IMR-90 (cell line): ENCODE results near the gene ANK2. TPM values are rescaled to one million over a fixed set of nuclear protein-coding genes. Genes with fewer than 3 reads are reported as not detected.

Experiments used
- ATAC-seq: fragments of 200-7000 bp; cut with Tn5 transposase; 2 replicates; pipeline ENCODE4 v1.9.1; 2020; ENCODE audit warnings: low read depth, mild to moderate bottlenecking, moderate library complexity
- BruUV-seq: library from RNA; stranded (reverse); fragments of 400-500 nt; replicated peaks from 2 replicates; lab custom pipeline; 2021; lab: Mats Ljungman, UMichigan
- CTCF ChIA-PET: fragments of 300-600 bp; formaldehyde crosslinking; extraction: SDS; loops from one replicate; lab custom pipeline; 2021; ENCODE audit warnings: antibody characterized with exemption; lab: Yijun Ruan, JAX
- POLR2A ChIA-PET: fragments of 300-600 bp; sonication (Branson Sonifier 250); formaldehyde crosslinking; loops from one replicate; lab custom pipeline; 2022; ENCODE audit warnings: antibody characterized with exemption; ENCODE audit not compliant: unreplicated experiment; lab: Charles Lee
- DNase-seq: peaks from one replicate; pipeline ENCODE4 v3.0.0; 2013
- H2AFZ ChIP-seq: replicated peaks from 2 replicates; pipeline ENCODE3; 2013; ENCODE audit warnings: low read length, mild to moderate bottlenecking; ENCODE audit not compliant: poor library complexity
- H2AK5ac ChIP-seq: 2 replicates; pipeline ENCODE4 v1.6.1; 2013; ENCODE audit warnings: low read depth, low read length, inconsistent platforms
- H2AK9ac ChIP-seq: replicated peaks from 2 replicates; pipeline ENCODE3; 2013; ENCODE audit warnings: mild to moderate bottlenecking, low read depth, low read length, moderate library complexity; ENCODE audit not compliant: poor library complexity
- H2BK120ac ChIP-seq: 2 replicates; pipeline ENCODE4 v1.6.1; 2013; ENCODE audit warnings: low read depth, low read length, inconsistent platforms
- H2BK15ac ChIP-seq: 3 replicates; pipeline ENCODE4 v1.6.1; 2013; ENCODE audit warnings: low read depth, low read length, inconsistent platforms
- H2BK20ac ChIP-seq: 2 replicates; pipeline ENCODE4 v1.6.1; 2013; ENCODE audit warnings: low read depth, mild to moderate bottlenecking, inconsistent platforms, low read length, moderate library complexity
- H2BK5ac ChIP-seq: 2 replicates; pipeline ENCODE4 v1.6.1; 2013; ENCODE audit warnings: mild to moderate bottlenecking, low read depth, low read length, inconsistent platforms; ENCODE audit not compliant: poor library complexity, severe bottlenecking
- H3K14ac ChIP-seq: replicated peaks from 2 replicates; pipeline ENCODE4 v1.6.1; 2013; ENCODE audit warnings: low read depth, low read length, inconsistent platforms
- H3K18ac ChIP-seq: 2 replicates; pipeline ENCODE4 v1.6.1; 2013; ENCODE audit warnings: low read depth, low read length, control low read depth
- H3K23ac ChIP-seq: 2 replicates; pipeline ENCODE4 v1.6.1; 2013; ENCODE audit warnings: low read depth, low read length, inconsistent platforms
- H3K27ac ChIP-seq: 2 replicates; pipeline ENCODE4 v1.5.1; 2013; ENCODE audit warnings: mild to moderate bottlenecking, control low read depth, low read length; ENCODE audit not compliant: insufficient read depth
- H3K27me3 ChIP-seq: 2 replicates; pipeline ENCODE4 v1.6.1; 2013; ENCODE audit warnings: low read length; ENCODE audit not compliant: control insufficient read depth, insufficient read depth
- H3K36me3 ChIP-seq: 2 replicates; pipeline ENCODE4 v1.6.1; 2013; ENCODE audit warnings: low read length, mixed read lengths; ENCODE audit not compliant: control insufficient read depth, insufficient read depth
- H3K4ac ChIP-seq: 2 replicates; pipeline ENCODE4 v1.6.1; 2013; ENCODE audit warnings: low read depth, low read length, inconsistent platforms
- H3K4me1 ChIP-seq: 2 replicates; pipeline ENCODE4 v1.6.1; 2013; ENCODE audit warnings: low read length, mixed read lengths; ENCODE audit not compliant: control insufficient read depth, insufficient read depth
- H3K4me2 ChIP-seq: 2 replicates; pipeline ENCODE4 v1.6.1; 2013; ENCODE audit warnings: low read depth, mild to moderate bottlenecking, control low read depth, low read length, moderate library complexity
- H3K4me3 ChIP-seq: 2 replicates; pipeline ENCODE4 v1.5.1; 2013; ENCODE audit warnings: low read depth, mild to moderate bottlenecking, control low read depth, low read length, moderate library complexity; ENCODE audit not compliant: insufficient read depth
- H3K56ac ChIP-seq: 2 replicates; pipeline ENCODE4 v1.6.1; 2013; ENCODE audit warnings: low read length, inconsistent platforms; ENCODE audit not compliant: insufficient read depth; ENCODE audit errors: extremely low read depth
- H3K79me1 ChIP-seq, 2 experiments: 2 replicates each; pipeline ENCODE4 v1.6.1; 2013; ENCODE audit warnings: low read length in 2 of 2, inconsistent platforms in 1 of 2, low read depth in 1 of 2
- H3K9ac ChIP-seq: 2 replicates; pipeline ENCODE4 v1.6.1; 2013; ENCODE audit warnings: low read depth, low read length, control low read depth
- H3K9me1 ChIP-seq: 2 replicates; pipeline ENCODE4 v1.6.1; 2013; ENCODE audit warnings: low read length, inconsistent platforms; ENCODE audit not compliant: insufficient read depth
- H3K9me3 ChIP-seq: 2 replicates; pipeline ENCODE4 v1.6.1; 2013; ENCODE audit warnings: low read length; ENCODE audit not compliant: control insufficient read depth, insufficient read depth
- H4K20me1 ChIP-seq: 2 replicates; pipeline ENCODE4 v1.6.1; 2013; ENCODE audit warnings: low read length, inconsistent platforms; ENCODE audit not compliant: insufficient read depth
- H4K5ac ChIP-seq: 2 replicates; pipeline ENCODE4 v1.6.1; 2013; ENCODE audit warnings: mild to moderate bottlenecking, low read depth, low read length, control low read depth
- H4K8ac ChIP-seq, 2 experiments: 2 replicates each; pipeline ENCODE4 v1.6.1; 2013; ENCODE audit warnings: low read depth in 2 of 2, low read length in 2 of 2, control low read depth in 1 of 2, inconsistent platforms in 1 of 2
- H4K91ac ChIP-seq: 2 replicates; pipeline ENCODE4 v1.6.1; 2013; ENCODE audit warnings: low read depth, low read length, inconsistent platforms; ENCODE audit not compliant: insufficient read depth
- CHD1 ChIP-seq: IDR thresholded peaks from 2 replicates; pipeline ENCODE4 v1.6.1; 2012; ENCODE audit warnings: low read depth, low read length, improper control_type of control experiment
- ELK1 ChIP-seq: fragments of 150-350 bp; IDR thresholded peaks from 2 replicates; pipeline ENCODE4 v1.6.1; 2016; ENCODE audit warnings: low read depth, mild to moderate bottlenecking, low read length, moderate library complexity, borderline replicate concordance
- FOS ChIP-seq: fragments of 150-350 bp; IDR thresholded peaks from 2 replicates; pipeline ENCODE4 v1.6.1; 2016; ENCODE audit warnings: low read depth, low read length
- MAFK ChIP-seq: IDR thresholded peaks from 2 replicates; pipeline ENCODE4 v1.6.1; 2012; ENCODE audit warnings: low read depth, low read length, improper control_type of control experiment
- MXI1 ChIP-seq: IDR thresholded peaks from 2 replicates; pipeline ENCODE4 v1.6.1; 2012; ENCODE audit warnings: low read depth, mild to moderate bottlenecking, low read length, moderate library complexity, borderline replicate concordance
- POLR2A ChIP-seq: IDR thresholded peaks from 2 replicates; pipeline ENCODE4 v1.6.1; 2012; ENCODE audit warnings: mild to moderate bottlenecking, low read depth, low read length
- RCOR1 ChIP-seq: IDR thresholded peaks from 2 replicates; pipeline ENCODE4 v1.6.1; 2012; ENCODE audit warnings: mild to moderate bottlenecking, low read length, improper control_type of control experiment; ENCODE audit not compliant: insufficient replicate concordance
- SMC3 ChIP-seq: fragments of 150-350 bp; IDR thresholded peaks from 2 replicates; pipeline ENCODE4 v1.6.1; 2016; ENCODE audit warnings: low read depth, mild to moderate bottlenecking, antibody characterized with exemption, low read length, moderate library complexity
- WGBS, 2 experiments: methylation state at CpG; one replicate each; pipeline versions ENCODE4 v1.1.5 to v1.1.7; 2013; ENCODE audit warnings: missing lambda C conversion rate in 2 of 2; ENCODE audit not compliant: insufficient read length in 1 of 2; ENCODE audit errors: extremely low coverage in 2 of 2; 5-methylcytosine and 5-hydroxymethylcytosine counted together
- dilution Hi-C: fragments of 300-500 bp; cut with HindIII; formaldehyde crosslinking; loops from one replicate; pipeline ENCODE4 v1.14.3; 2018; ENCODE audit warnings: low sequenced_read_pairs; ENCODE audit not compliant: unreplicated experiment
- in situ Hi-C: fragments of 300-500 bp; cut with MboI; formaldehyde crosslinking; loops from 3 replicates; pipeline ENCODE4 v1.14.3; 2019; ENCODE audit warnings: low sequenced_read_pairs, inconsistent platforms, mixed read lengths
- intact Hi-C: fragments of 100-400 bp; cut with micrococcal nuclease; formaldehyde crosslinking; loops from 2 replicates; pipeline ENCODE4 v1.10.0; 2022
- polyA plus RNA-seq, 3 experiments: library from polyadenylated mRNA; depleted of rRNA; stranded (reverse); fragments of >200 nt; gene quantifications; 2 replicates each; pipeline ENCODE4 v1.2.3, GENCODE V29; 2012; ENCODE audit warnings: low replicate concordance in 1 of 3
- total RNA-seq: library from RNA; depleted of rRNA; stranded (reverse); fragments of >200 nt; gene quantifications from 2 replicates; pipeline ENCODE4 v1.2.3, GENCODE V29; 2012
- TF ChIP-seq, protein P1 (sequence below): conservative IDR thresholded peaks from 2 replicates; pipeline ENCODE4 v1.5.1; 2012; ENCODE audit warnings: mild to moderate bottlenecking, low read depth, low read length, improper control_type of control experiment

ANK2 gene
- total and polyA plus RNA-seq, 2 of the 4 experiments (the other 2 are of a cell fraction) = 0.82 to 6.6 TPM

DNA sequence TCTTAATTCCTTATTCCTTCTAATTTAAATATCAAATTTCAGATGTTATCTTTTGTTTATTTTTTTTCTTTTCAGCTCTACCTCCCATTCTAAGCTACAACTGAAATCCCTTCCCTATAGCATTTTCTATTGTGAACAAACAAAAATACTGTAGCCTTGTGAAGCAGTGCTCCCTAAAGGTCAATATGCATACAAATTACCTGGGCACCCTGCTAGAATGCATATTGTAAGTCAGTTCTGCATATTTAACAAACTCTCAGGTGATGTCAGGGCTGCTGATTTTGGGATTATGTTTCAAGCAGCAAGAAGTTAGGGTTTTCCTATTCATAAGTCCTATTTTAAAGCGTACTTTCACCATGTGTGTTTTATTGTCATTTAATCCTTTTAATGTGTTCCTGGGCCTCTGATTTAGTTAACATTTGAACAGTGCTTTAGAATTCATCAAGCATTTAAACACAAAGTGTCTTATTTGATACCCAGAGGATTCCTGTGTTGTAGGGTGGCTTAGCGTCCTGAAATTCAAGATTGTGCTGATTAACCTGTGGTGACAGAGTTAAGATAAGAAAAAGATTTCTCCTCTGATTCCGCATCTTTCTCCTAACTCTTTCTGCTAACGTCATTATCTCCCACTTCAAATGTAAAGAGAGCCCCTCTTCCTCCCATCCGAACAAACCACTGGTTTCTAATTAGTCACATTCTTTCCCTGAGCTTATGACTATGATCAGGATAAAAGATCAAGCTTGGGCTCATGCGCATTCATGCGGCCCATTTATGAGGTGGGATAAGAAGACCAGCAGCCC is 221.3 kb downstream of the ANK2 start:
- Histone ChIP-seq H3K27me3 (peaks cover 5% of the 10 kb centered on the region), H4K5ac (no peak overlapping the region), H4K8ac (no peak overlapping the region), H4K91ac (no peak overlapping the region), H3K56ac (no peak overlapping the region), H3K23ac (no peak overlapping the region), H3K9ac (no peak overlapping the region), H3K4me3 (no peak overlapping the region), H2BK5ac (no peak overlapping the region), H2AFZ (no peak overlapping the region), H2BK120ac (no peak overlapping the region), H2AK5ac (no peak overlapping the region), H2AK9ac (no peak overlapping the region), H3K4me1 (no peaks in the 10 kb centered on the region), H3K79me1 (no peaks in the 10 kb centered on the region), H2BK20ac (no peak overlapping the region), H4K20me1 (no peaks in the 10 kb centered on the region), H3K9me3 (no peaks in the 10 kb centered on the region), H2BK15ac (no peak overlapping the region), H3K4ac (no peak overlapping the region), H3K27ac (no peak overlapping the region), H3K36me3 (no peaks in the 10 kb centered on the region), H3K9me1 (no peaks in the 10 kb centered on the region), H3K4me2 (no peak overlapping the region), H3K18ac (no peak overlapping the region), H3K14ac (no peak overlapping the region)
- WGBS, 2 experiments = no CpG with 5 or more reads among the region's 7 CpGs
- in situ Hi-C loops (no loop called here), dilution Hi-C loops (no loop called here), intact Hi-C loops (loop anchor here (10.0 kb wide), 1 partner anchor 274 kb away; no protein-coding TSS in a partner anchor)
- ATAC-seq (no peak), DNase-seq (no peak)
- BruUV-seq = no TSS peak
- ChIA-PET CTCF (interaction anchor here (0.6 to 1.1 kb wide), 2 partner anchors 8 to 97 kb away, joined by 3 read pairs; no protein-coding TSS in a partner anchor), POLR2A (no interaction called here)
- TF ChIP-seq SMC3 (no peak), MXI1 (no peak), POLR2A (no peak), RCOR1 (no peak), CHD1 (no peak), ELK1 (no peak), FOS (no peak), MAFK (no peak)
- TF ChIP-seq, protein P1, sequence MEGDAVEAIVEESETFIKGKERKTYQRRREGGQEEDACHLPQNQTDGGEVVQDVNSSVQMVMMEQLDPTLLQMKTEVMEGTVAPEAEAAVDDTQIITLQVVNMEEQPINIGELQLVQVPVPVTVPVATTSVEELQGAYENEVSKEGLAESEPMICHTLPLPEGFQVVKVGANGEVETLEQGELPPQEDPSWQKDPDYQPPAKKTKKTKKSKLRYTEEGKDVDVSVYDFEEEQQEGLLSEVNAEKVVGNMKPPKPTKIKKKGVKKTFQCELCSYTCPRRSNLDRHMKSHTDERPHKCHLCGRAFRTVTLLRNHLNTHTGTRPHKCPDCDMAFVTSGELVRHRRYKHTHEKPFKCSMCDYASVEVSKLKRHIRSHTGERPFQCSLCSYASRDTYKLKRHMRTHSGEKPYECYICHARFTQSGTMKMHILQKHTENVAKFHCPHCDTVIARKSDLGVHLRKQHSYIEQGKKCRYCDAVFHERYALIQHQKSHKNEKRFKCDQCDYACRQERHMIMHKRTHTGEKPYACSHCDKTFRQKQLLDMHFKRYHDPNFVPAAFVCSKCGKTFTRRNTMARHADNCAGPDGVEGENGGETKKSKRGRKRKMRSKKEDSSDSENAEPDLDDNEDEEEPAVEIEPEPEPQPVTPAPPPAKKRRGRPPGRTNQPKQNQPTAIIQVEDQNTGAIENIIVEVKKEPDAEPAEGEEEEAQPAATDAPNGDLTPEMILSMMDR = no peak
